Brain microvascular endothelial cell (primary cell): Measurements from ENCODE around the gene FSTL1.
A peak's percentile ranks its signal among the peaks of the same experiment; 100 is the strongest.

Experiments used
- DNase-seq: peaks from one replicate; pipeline ENCODE4 v3.0.0-alpha.2; 2020
- H3K27ac ChIP-seq: fragments of 250-450 bp; sonication (Bioruptor Pico); 2 replicates; pipeline ENCODE4 v1.5.1; 2020; ENCODE audit warnings: mild to moderate bottlenecking, moderate library complexity
- H3K27me3 ChIP-seq: fragments of 250-450 bp; sonication (Bioruptor Pico); replicated peaks from 2 replicates; pipeline ENCODE4 v1.5.1; 2020; ENCODE audit warnings: mild to moderate bottlenecking
- H3K36me3 ChIP-seq: fragments of 250-450 bp; sonication (Bioruptor Pico); replicated peaks from 2 replicates; pipeline ENCODE4 v1.5.1; 2020; ENCODE audit warnings: mild to moderate bottlenecking
- H3K4me3 ChIP-seq: 2 replicates; pipeline ENCODE4 v1.5.1; 2011; ENCODE audit warnings: low read depth, mild to moderate bottlenecking, control low read depth, low read length, moderate library complexity
- CTCF ChIP-seq: IDR thresholded peaks from 2 replicates; pipeline ENCODE4 v1.5.1; 2011; ENCODE audit warnings: low read depth, mild to moderate bottlenecking, moderate library complexity, low read length, control low read depth, inconsistent platforms; ENCODE audit errors: missing control alignments
- in situ Hi-C: cut with HindIII; loops from 2 replicates; pipeline ENCODE4 v1.10.0; 2017; ENCODE audit warnings: low sequenced_read_pairs, low pct_ligation_motif_present

Gene FSTL1

GRCh38 chr3:120448756-120449155, 2.0 kb downstream of the FSTL1 start:
- DNase-seq: peak; percentile 54
- H3K27me3 ChIP-seq: no peaks in the 10 kb centered on the region
- peaks cover 19% of the 10 kb centered on the region for H3K36me3 ChIP-seq
- no peak for TF ChIP-seq CTCF
- in situ Hi-C loops: no loop called here
- H3K4me3 ChIP-seq: peak overlapping the region; percentile 88
- H3K27ac ChIP-seq: peak overlapping the region; percentile 85

- H3K4me3 ChIP-seq: no peak overlapping the region
- no peak for TF ChIP-seq CTCF
- in situ Hi-C loops: no loop called here
Observed at GRCh38 chr3:120446891-120447668, 3.7 kb downstream of the FSTL1 start.

GRCh38 chr3:120445654-120446053, 5.1 kb downstream of the FSTL1 start:
- Histone ChIP-seq H3K27ac (no peak overlapping the region), H3K4me3 (no peak overlapping the region), H3K36me3 (peaks cover 29% of the 10 kb centered on the region), H3K27me3 (no peaks in the 10 kb centered on the region)
- in situ Hi-C loops: no loop called here
- no peak for DNase-seq
- no peak for TF ChIP-seq CTCF

More at GRCh38 chr3:120446891-120447668, 3.7 kb downstream of the FSTL1 start:
- DNase-seq: no peak
- peaks cover 20% of the 10 kb centered on the region for H3K36me3 ChIP-seq
- H3K27ac ChIP-seq: no peak overlapping the region
- no peaks in the 10 kb centered on the region for H3K27me3 ChIP-seq

GRCh38 chr3:120443626-120444123, 7.1 kb downstream of the FSTL1 start:
- in situ Hi-C loops: no loop called here
- Histone ChIP-seq H3K27me3 (no peaks in the 10 kb centered on the region), H3K27ac (no peak overlapping the region), H3K36me3 (peaks cover 36% of the 10 kb centered on the region), H3K4me3 (no peak overlapping the region)
- no peak for DNase-seq
- no peak for TF ChIP-seq CTCF

GRCh38 chr3:120442975-120443517, 7.7 kb downstream of the FSTL1 start:
- Histone ChIP-seq H3K36me3 (peaks cover 40% of the 10 kb centered on the region), H3K4me3 (no peak overlapping the region), H3K27ac (no peak overlapping the region), H3K27me3 (no peaks in the 10 kb centered on the region)
- in situ Hi-C loops: no loop called here
- DNase-seq: no peak
- peak; percentile 66 for TF ChIP-seq CTCF
